ENCODE measurements around the gene ZNF544.

DNA sequence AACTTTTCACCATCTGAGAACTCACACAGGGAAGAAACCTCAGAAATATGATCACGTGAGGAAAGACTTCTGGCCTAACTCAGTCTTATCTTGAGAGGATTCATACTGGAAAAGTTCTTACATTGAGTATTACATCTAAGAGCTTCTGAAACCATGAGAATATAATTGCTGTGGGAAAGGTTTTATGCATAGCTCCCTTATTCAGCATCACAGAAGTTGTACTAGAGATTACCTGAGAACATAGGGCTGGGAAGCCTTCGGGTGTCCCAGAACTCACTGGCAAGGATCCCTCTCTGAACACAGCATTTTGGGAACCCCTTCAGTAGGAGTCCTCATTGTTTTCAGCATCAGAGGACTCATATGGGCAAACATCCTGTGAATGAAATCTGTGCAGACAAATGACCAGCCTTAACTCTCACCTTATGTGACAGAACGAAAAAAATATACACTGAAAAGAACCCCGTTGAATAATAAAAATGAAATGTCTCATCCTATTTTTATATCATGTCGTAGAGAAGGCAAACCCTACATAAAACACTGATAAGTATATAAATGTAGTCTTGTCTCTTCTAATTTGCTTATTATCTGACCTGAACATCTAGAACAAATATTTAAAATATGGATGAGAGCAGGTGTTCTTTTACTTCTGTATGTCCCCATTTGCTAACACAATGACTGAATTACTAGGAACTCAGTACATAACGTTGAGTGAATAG is 31.7 kb upstream of the ZNF544 start:
- TF ChIP-seq CTCF (IDR thresholded peaks at IDR 0.05) (no peak), POLR2A (IDR thresholded peaks at IDR 0.05) (no peak)

Measured in right lobe of liver (tissue), 4 donors.